Muscle layer of duodenum (tissue), 2 donors: Measurements from ENCODE around the gene PSMD4.
"Not testable (repeated sequence)": the region's sequence is repeated elsewhere in the genome, so short reads cannot be mapped to it uniquely, and the experiment has no call there.

ENCODE experiments used
- H3K27ac ChIP-seq: one replicate; pipeline ENCODE4 v1.7.0; 2013; ENCODE audit warnings: mild to moderate bottlenecking, low read length
- H3K27me3 ChIP-seq: one replicate; pipeline ENCODE4 v1.7.0; 2013; ENCODE audit warnings: low read depth, mild to moderate bottlenecking, control low read depth, low read length
- H3K36me3 ChIP-seq, 2 donors: one replicate each; pipeline ENCODE4 v1.7.0; 2013; ENCODE audit warnings: low read length in 2 of 2, control low read depth in 1 of 2, mild to moderate bottlenecking in 1 of 2; ENCODE audit not compliant: insufficient read depth in 2 of 2, control insufficient read depth in 1 of 2
- H3K4me1 ChIP-seq, 2 donors: one replicate each; pipeline ENCODE4 v1.7.0; 2013; ENCODE audit warnings: low read length in 2 of 2, mild to moderate bottlenecking in 2 of 2, control low read depth in 1 of 2, moderate library complexity in 1 of 2; ENCODE audit not compliant: insufficient read depth in 2 of 2, control insufficient read depth in 1 of 2
- H3K4me3 ChIP-seq, 2 donors: one replicate each; pipeline ENCODE4 v1.7.0; 2013; ENCODE audit warnings: low read length in 2 of 2, low read depth in 1 of 2, mild to moderate bottlenecking in 1 of 2
- H3K9me3 ChIP-seq, 2 donors: one replicate each; pipeline ENCODE4 v1.7.0; 2013; ENCODE audit warnings: low read length in 2 of 2, control low read depth in 1 of 2, mild to moderate bottlenecking in 1 of 2; ENCODE audit not compliant: control insufficient read depth in 1 of 2
- donor health status: healthy.

PSMD4 gene

DNA sequence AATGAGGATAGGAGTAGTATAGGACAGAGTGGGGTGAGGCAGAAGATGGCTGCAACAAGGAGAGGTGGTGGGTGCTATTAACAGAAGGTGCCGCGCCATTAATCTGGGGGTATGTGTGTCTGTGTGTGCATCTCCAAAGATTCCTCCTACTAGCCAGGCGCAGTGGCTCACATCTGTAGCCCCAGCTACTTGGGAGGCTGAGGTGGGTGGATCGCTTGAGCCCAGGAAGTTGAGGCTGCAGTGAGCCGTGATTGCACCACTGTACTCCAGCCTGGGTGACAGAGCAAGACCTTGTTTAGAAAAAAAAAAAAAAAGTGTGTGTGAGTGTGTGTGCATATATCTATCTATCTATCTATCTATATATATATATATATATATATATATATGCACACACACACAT lies 20.8 kb downstream of the PSMD4 start:
- H3K27me3 ChIP-seq, H3K4me1 ChIP-seq, H3K27ac ChIP-seq, H3K9me3 ChIP-seq, H3K36me3 ChIP-seq, H3K4me3 ChIP-seq: not testable (repeated sequence)

DNA sequence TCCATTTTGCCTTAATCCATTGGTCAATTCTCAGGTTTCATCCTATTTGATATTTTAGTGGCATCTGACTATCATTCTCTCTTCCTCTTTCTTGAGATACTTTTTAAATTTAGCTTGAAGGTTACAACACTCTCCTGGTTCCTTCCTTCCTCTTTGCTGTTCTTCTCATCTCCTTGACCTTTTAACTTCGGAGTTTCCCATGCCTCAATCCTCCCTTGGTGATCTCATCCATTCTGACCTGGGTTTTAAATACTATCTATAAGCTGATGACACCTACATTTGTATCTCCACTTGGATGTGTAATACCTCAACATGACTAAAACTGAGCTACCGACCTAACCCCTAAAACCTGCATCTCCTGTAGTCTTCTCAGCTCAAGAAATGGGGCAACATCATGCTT lies 22.7 kb downstream of the PSMD4 start:
- Histone ChIP-seq H3K36me3 (peaks cover 0 to 6% of the 10 kb centered on the region in 2 donors), H3K9me3 (no peaks in the 10 kb centered on the region), H3K4me3 (no peak overlapping the region), H3K4me1 (peaks cover 0 to 5% of the 10 kb centered on the region in 2 donors), H3K27ac (no peak overlapping the region), H3K27me3 (no peaks in the 10 kb centered on the region)

DNA sequence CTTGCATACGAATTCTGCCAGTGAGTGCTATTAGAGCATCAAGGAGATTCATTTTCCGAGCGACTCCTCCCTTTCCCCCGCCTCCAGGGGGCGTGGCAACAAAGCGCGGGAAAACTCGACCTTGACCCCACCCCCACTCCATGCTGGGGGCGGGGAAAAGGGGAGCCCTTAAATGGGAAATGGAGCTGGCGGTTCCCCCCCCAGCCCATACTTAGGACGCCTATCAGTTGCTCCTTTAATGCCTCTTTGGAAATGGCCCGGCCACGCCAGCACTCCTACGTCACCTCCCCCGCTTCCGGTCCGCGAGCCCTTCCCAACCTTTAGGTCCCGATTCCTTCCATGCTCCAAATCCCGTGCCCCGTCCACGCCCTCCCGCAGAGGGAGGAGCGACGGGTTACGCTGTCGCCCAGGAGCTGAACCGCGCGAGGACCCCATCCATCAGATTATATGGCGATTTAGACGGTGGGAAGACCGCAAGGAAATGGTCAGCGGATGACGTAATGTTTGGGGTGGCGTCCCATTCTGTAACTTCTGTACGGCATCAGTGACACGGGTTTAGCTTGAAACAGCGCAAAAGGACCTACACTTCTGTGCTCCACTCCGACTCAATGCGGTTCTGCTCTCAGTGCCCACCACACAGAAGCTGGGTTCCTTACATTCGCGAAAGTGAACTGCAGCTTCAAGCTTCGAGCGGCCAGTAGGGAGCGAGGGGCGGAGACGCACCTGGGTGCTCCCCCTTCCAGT lies 26.9 kb downstream of the PSMD4 start:
- Histone ChIP-seq H3K27ac (peak overlapping the region; percentile 100), H3K4me1 (peaks cover 6 to 21% of the 10 kb centered on the region in 2 donors), H3K36me3 (peaks cover 4 to 10% of the 10 kb centered on the region in 2 donors), H3K27me3 (no peaks in the 10 kb centered on the region), H3K4me3 (peak overlapping the region; percentile 82 to 93), H3K9me3 (no peaks in the 10 kb centered on the region)

DNA sequence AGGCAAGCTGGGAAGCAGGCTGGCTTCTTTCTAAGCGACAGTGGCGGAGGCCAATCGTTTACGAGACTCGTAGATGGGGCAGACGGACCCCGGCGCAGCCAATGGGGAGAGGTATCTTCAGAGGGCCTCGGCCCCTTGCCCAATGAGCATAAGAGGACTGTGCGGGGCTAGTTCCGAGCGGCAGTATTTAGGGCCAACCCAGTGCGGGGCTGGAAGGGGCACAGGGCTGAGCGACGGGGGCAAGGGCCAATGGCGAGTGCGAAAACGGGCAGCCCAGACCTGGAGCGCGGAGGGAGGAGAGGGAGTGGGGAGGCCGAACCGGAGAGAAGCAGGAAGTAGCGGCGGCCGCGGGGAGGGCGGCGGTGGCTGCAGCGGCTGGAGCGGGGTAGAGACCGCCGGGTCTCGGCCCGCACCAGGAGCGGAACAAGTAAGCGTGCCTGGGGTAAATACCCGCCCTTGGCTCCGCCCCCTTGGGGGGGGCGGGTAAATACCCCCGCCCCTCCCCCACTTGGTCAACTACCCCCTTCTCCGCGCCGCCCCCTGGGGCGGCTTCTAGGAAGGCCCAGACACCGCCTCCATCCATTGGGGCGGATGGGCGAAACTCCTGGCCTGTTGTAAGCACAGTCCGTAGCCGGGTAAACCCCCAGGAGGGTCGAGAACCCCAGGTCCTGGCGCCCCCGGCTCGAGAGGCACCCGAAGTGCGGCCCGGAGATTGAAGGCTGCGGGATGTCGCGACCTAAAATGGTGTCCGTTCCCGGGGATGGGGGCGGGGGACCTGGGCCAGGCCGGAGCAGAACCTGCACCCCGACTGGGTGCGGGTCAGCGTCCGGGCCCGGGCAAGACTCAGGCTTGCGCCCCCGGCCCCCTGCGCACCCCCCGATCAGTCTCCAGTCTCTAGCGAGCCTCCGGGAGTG lies 27.7 kb downstream of the PSMD4 start, which contains the start of gene ZNF687:
TSS of gene ZNF687 (plus strand) at position 331 of the 914 bp plus-strand sequence. CDS start 3,993 bp downstream, outside the sequence.
- peak within 1 kb of the TSS; percentile 82 to 93 for H3K4me3 ChIP-seq
- H3K4me1 ChIP-seq = peaks cover 6 to 21% of the 10 kb centered on the region in 2 donors
- no peaks in the 10 kb centered on the region for H3K27me3 ChIP-seq
- peak within 1 kb of the TSS; percentile 100 for H3K27ac ChIP-seq
- H3K36me3 ChIP-seq = peaks cover 8 to 18% of the 10 kb centered on the region in 2 donors
- no peaks in the 10 kb centered on the region for H3K9me3 ChIP-seq

DNA sequence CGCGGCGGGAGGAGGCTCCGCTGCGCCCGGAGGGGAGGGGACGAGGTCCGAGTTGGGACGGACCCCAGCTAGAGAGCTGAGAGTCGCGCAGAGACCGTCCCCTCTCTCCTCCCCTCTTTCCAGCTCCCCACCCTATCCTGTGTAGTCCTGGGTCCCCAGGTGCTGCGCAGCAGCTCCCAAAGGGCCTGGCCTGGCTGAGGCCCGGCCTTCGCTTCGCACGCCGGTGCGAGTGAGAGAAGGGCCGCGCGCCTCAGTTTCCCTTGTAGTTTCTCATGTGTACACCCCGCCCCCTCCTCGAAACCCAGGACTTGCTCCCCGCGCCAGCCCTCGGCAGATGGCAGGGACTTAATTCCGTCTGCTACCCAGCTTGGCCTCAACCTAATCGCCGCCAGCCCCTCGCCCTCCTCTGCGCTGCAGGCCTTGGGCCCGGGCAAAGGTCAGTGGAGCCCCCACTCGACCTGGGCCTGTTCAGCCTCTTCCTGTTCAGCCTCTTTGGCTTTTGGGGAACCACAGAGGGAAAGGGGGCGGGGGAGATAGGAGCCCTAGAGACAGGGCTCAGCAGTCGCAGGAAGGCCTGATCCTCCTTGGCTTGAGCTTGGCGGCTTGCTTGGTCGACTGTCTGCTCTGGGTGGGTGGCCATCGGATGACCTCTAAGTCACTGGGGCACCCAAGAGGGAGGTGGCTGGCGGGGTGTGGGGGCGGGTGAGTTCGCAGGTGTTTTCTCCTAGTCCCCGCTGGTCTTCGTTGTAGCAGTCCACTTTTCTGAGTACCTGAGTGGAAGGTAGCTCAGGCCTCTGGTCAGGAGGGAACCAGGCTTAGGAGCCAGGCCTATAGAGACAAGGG lies 28.6 kb downstream of the PSMD4 start:
- Histone ChIP-seq H3K4me1 (peaks cover 6 to 16% of the 10 kb centered on the region in 2 donors), H3K9me3 (no peaks in the 10 kb centered on the region), H3K36me3 (peaks cover 12 to 27% of the 10 kb centered on the region in 2 donors), H3K27me3 (no peaks in the 10 kb centered on the region), H3K27ac (peak overlapping the region; percentile 100), H3K4me3 (peak overlapping the region; percentile 82 to 93)

DNA sequence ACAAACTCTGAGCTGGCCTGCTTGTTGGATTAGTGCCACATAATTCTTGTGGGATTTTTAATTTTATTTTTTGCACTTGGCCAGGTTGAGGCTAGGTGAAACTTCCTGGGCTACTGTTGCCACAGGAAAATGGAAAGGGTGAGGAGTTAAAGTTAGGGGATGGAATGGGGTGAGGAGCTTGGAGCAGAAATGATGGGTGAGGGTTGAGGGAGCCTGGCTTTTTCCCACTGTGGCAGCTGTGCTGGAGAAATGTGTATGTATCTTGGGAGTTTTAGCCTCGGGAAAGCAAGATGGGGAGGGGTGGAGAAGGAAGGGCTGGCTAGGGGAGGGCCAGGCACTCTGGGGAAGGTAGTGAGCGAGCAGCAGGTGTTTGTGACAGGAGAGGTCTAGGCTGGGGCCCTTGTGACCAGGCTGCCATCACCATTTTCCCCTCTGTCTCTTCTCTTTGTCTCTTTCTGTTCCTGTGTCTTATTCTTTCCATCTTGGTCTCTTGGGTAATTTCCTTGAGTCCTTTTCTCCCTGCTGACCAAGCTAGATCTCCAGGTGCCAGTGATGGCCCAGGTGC lies 29.6 kb downstream of the PSMD4 start:
- Histone ChIP-seq H3K9me3 (no peaks in the 10 kb centered on the region), H3K4me1 (peaks cover 6 to 16% of the 10 kb centered on the region in 2 donors), H3K36me3 (peaks cover 22 to 37% of the 10 kb centered on the region in 2 donors), H3K27me3 (no peaks in the 10 kb centered on the region), H3K27ac (peak overlapping the region; percentile 100), H3K4me3 (peak overlapping the region; percentile 82 to 93)

DNA sequence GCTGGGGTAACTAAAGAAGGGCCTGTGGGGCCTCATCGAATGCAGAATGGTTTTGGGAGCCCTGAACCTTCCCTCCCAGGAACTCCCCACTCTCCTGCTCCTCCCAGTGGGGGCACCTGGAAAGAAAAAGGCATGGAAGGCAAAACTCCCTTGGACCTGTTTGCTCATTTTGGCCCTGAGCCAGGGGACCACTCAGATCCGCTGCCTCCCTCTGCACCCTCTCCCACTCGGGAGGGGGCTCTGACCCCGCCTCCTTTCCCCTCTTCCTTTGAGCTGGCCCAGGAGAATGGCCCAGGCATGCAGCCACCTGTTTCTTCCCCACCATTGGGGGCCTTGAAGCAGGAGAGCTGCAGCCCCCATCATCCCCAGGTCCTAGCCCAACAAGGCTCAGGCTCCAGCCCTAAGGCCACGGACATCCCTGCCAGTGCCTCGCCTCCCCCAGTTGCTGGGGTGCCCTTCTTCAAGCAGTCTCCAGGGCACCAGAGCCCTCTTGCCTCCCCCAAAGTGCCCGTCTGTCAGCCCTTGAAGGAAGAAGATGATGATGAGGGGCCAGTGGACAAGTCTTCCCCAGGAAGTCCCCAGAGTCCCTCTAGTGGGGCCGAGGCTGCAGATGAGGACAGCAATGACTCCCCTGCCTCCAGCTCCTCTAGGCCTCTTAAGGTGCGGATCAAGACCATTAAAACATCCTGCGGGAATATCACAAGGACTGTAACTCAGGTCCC lies 32.2 kb downstream of the PSMD4 start:
- no peak overlapping the region for H3K4me3 ChIP-seq
- no peaks in the 10 kb centered on the region for H3K27me3 ChIP-seq
- H3K9me3 ChIP-seq = no peaks in the 10 kb centered on the region
- H3K27ac ChIP-seq = no peak overlapping the region
- peaks cover 6 to 16% of the 10 kb centered on the region in 2 donors for H3K4me1 ChIP-seq
- H3K36me3 ChIP-seq = peaks cover 34 to 54% of the 10 kb centered on the region in 2 donors

DNA sequence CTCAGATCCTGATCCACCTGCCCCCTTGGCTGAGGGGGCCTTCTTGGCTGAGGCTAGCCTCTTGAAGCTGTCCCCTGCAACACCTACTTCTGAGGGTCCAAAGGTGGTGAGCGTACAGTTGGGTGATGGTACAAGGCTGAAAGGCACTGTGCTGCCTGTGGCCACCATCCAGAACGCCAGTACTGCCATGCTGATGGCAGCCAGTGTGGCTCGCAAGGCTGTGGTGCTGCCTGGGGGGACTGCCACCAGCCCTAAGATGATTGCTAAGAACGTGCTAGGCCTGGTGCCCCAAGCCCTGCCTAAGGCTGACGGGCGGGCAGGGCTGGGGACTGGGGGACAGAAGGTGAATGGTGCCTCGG lies 32.8 kb downstream of the PSMD4 start:
- H3K4me1 ChIP-seq = peaks cover 6 to 16% of the 10 kb centered on the region in 2 donors
- no peaks in the 10 kb centered on the region for H3K27me3 ChIP-seq
- no peak overlapping the region for H3K4me3 ChIP-seq
- no peaks in the 10 kb centered on the region for H3K9me3 ChIP-seq
- H3K36me3 ChIP-seq = peaks cover 37 to 57% of the 10 kb centered on the region in 2 donors
- H3K27ac ChIP-seq = no peak overlapping the region

DNA sequence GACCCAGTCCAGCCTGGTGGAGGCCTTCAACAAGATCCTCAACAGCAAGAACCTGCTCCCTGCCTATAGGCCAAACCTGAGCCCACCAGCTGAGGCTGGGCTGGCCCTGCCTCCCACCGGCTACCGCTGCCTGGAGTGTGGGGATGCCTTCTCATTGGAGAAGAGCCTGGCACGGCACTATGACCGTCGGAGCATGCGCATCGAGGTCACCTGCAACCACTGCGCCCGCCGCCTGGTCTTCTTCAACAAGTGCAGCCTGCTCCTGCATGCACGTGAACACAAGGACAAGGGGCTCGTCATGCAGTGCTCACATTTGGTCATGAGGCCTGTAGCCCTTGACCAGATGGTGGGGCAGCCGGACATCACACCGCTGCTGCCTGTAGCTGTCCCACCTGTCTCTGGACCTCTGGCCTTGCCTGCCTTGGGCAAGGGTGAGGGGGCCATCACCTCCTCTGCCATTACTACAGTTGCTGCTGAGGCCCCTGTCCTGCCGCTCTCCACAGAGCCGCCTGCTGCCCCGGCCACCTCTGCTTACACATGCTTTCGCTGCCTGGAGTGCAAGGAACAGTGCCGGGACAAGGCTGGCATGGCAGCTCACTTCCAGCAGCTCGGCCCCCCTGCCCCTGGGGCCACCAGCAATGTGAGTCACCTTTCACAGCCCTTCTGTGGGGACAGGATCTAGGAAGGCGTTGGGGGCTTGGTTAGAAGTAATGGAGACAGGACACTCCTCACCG lies 33.4 kb downstream of the PSMD4 start:
- no peak overlapping the region for H3K27ac ChIP-seq
- no peak overlapping the region for H3K4me3 ChIP-seq
- no peaks in the 10 kb centered on the region for H3K27me3 ChIP-seq
- no peaks in the 10 kb centered on the region for H3K9me3 ChIP-seq
- H3K4me1 ChIP-seq = peaks cover 6 to 16% of the 10 kb centered on the region in 2 donors
- peaks cover 43 to 63% of the 10 kb centered on the region in 2 donors for H3K36me3 ChIP-seq

DNA sequence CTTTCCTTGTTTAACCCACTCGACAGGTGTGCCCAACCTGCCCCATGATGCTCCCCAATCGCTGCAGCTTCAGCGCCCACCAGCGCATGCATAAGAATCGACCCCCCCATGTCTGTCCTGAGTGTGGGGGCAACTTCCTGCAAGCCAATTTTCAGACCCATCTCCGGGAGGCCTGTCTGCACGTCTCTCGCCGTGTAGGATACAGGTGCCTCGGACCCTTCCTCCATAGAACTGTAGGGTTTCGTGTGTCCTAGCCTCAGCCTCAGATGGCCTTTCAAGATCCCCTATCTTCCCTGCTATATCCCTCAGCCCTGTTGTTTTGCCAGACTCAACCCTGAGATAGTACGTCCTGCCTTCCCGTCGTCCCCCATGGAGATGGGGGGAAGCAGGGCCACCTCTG lies 34.0 kb downstream of the PSMD4 start:
- peaks cover 5 to 12% of the 10 kb centered on the region in 2 donors for H3K4me1 ChIP-seq

More for the DNA sequence above, 34.0 kb downstream of the PSMD4 start:
- no peaks in the 10 kb centered on the region for H3K9me3 ChIP-seq
- H3K4me3 ChIP-seq = no peak overlapping the region
- no peaks in the 10 kb centered on the region for H3K27me3 ChIP-seq
- H3K27ac ChIP-seq = no peak overlapping the region
- H3K36me3 ChIP-seq = peaks cover 46 to 69% of the 10 kb centered on the region in 2 donors
